NCI-H345 treated with DMSO at 0.1 percent for 48 hours (cell line): ENCODE measurements around the gene TACC2.

Experiments used
- DNase-seq: peaks from one replicate; lab custom pipeline; 2025; ENCODE audit not compliant: unreplicated experiment; lab: John Stamatoyannopoulos, UW

Gene TACC2

GRCh38 chr10:122029499-122030199, 40.7 kb downstream of the TACC2 start:
- DNase-seq, result no peak

GRCh38 chr10:122030200-122030552, 41.2 kb downstream of the TACC2 start:
- DNase-seq, result no peak

GRCh38 chr10:122033224-122033926, 44.4 kb downstream of the TACC2 start:
- no peak for DNase-seq

- no peak for DNase-seq
These were observed 45.3 kb downstream of the TACC2 start for GRCh38 chr10:122034149-122034756.

- DNase-seq, result no peak
These were observed 51.8 kb downstream of the TACC2 start for GRCh38 chr10:122040786-122041185.

GRCh38 chr10:122042836-122043235, 53.9 kb downstream of the TACC2 start:
- DNase-seq, result no peak

GRCh38 chr10:122044045-122044661, 55.2 kb downstream of the TACC2 start:
- no peak for DNase-seq

- no peak for DNase-seq
These were observed 55.8 kb downstream of the TACC2 start for GRCh38 chr10:122044713-122045112.

- DNase-seq, result no peak
These were observed 56.2 kb downstream of the TACC2 start for GRCh38 chr10:122045212-122045611.

- DNase-seq, result no peak
These were observed 58.6 kb downstream of the TACC2 start for GRCh38 chr10:122047560-122047959.

GRCh38 chr10:122049076-122049475, 60.1 kb downstream of the TACC2 start:
- no peak for DNase-seq

- no peak for DNase-seq
These were observed 61.3 kb downstream of the TACC2 start for GRCh38 chr10:122050311-122050710.

- no peak for DNase-seq
These were observed 61.8 kb downstream of the TACC2 start for GRCh38 chr10:122050811-122051210.

- no peak for DNase-seq
These were observed 62.8 kb downstream of the TACC2 start for GRCh38 chr10:122051609-122052385.

- DNase-seq, result no peak
These were observed 63.7 kb downstream of the TACC2 start for GRCh38 chr10:122052701-122053100.

- DNase-seq, result no peak
These were observed 64.4 kb downstream of the TACC2 start for GRCh38 chr10:122053314-122053713.

- DNase-seq, result no peak
These were observed 65.4 kb downstream of the TACC2 start for GRCh38 chr10:122054048-122055025.

GRCh38 chr10:122055252-122055651, 66.3 kb downstream of the TACC2 start:
- DNase-seq, result no peak

- DNase-seq, result no peak
These were observed 67.6 kb downstream of the TACC2 start for GRCh38 chr10:122056431-122057094.
